AG04449 (cell line): ENCODE data around the gene CASD1.

Source experiments
- CTCF ChIA-PET: fragments of 350-600 bp; formaldehyde crosslinking; extraction: SDS; loops from one replicate; lab custom pipeline; 2021; ENCODE audit warnings: antibody characterized with exemption; lab: Yijun Ruan, JAX
- POLR2A ChIA-PET: fragments of 400-600, 350-600 bp; formaldehyde crosslinking; extraction: SDS; loops from one replicate; lab custom pipeline; 2020; ENCODE audit warnings: antibody characterized with exemption, inconsistent platforms; lab: Yijun Ruan, JAX
- DNase-seq: peaks from one replicate; pipeline ENCODE4 v3.0.0-alpha.2; 2010; ENCODE audit warnings: low read depth, low spot score
- H3K4me3 ChIP-seq: 2 replicates; pipeline ENCODE4 v1.5.1; 2011; ENCODE audit warnings: low read depth, mild to moderate bottlenecking, control low read depth, low read length
- TF ChIP-seq, protein P1 (sequence below): IDR thresholded peaks from one replicate; pipeline ENCODE4 v1.5.1; 2011; ENCODE audit warnings: mild to moderate bottlenecking, moderate library complexity, low read length, control low read depth, inconsistent platforms; ENCODE audit not compliant: insufficient read depth; ENCODE audit errors: missing control alignments

The CASD1 gene

DNA sequence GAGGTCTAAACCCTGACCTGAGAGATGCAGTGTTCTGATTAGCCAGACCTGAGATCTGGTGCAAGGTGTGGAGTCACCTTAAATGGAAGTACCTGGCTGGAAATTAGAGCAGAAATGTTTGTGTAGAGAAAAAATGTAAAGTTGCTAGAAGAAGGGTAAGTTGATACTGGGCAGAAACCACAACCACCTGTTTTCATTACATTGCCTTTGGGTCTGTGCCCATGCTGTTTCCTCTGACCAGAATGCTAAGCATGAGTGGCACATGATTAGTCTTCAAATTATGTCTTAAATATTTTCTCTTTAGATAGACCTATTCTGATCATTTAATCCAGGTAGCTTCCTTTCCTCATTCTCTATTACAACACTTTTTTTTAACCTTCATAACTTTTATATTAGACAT, 69.0 kb downstream of the CASD1 start:
- POLR2A ChIA-PET = no interaction called here
- CTCF ChIA-PET = no interaction called here
- TF ChIP-seq, protein P1, sequence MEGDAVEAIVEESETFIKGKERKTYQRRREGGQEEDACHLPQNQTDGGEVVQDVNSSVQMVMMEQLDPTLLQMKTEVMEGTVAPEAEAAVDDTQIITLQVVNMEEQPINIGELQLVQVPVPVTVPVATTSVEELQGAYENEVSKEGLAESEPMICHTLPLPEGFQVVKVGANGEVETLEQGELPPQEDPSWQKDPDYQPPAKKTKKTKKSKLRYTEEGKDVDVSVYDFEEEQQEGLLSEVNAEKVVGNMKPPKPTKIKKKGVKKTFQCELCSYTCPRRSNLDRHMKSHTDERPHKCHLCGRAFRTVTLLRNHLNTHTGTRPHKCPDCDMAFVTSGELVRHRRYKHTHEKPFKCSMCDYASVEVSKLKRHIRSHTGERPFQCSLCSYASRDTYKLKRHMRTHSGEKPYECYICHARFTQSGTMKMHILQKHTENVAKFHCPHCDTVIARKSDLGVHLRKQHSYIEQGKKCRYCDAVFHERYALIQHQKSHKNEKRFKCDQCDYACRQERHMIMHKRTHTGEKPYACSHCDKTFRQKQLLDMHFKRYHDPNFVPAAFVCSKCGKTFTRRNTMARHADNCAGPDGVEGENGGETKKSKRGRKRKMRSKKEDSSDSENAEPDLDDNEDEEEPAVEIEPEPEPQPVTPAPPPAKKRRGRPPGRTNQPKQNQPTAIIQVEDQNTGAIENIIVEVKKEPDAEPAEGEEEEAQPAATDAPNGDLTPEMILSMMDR = no peak
- no peak for DNase-seq
- H3K4me3 ChIP-seq = no peak overlapping the region

DNA sequence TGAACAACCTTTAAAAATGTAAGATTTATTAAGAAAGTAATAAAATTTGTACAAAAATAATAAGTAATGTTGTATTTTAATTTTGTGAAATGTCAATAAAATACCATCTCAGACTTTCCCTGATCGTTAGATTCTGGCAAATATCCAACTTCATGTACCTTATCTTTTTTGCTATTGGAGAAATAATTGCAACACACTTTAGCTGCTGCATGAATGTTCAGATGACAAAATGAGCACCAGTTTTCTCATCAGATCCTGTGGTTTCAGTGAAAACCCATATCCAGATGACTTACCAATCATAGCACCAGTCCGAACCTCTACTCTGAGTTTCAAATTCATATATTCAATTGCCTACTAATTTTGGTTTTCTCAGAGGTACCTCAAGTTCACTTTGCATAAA, 69.9 kb downstream of the CASD1 start:
- DNase-seq = no peak
- no peak overlapping the region for H3K4me3 ChIP-seq
- ChIA-PET POLR2A (no interaction called here), CTCF (no interaction called here)
- TF ChIP-seq, protein P1 = no peak

DNA sequence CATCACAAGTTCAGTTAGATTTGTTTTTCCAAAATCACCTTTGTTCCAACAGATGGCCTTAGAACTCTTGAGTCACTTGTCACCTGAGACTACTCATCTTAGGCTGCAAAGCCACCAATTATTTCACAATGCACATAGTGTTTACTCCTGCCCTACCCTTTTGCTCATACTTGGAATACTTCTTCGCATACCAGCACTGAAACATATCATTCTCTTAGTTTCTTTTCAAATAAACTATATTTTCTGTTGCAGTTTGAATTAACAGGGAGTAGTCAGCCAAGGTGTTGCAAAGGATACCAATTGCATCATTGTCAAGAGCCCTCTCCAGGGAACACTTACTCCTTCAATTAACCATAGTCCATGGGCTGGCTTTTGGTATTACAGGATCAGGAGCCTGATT, 71.0 kb downstream of the CASD1 start:
- no peak overlapping the region for H3K4me3 ChIP-seq
- no peak for DNase-seq
- TF ChIP-seq, protein P1 = no peak
- ChIA-PET POLR2A (no interaction called here), CTCF (no interaction called here)

DNA sequence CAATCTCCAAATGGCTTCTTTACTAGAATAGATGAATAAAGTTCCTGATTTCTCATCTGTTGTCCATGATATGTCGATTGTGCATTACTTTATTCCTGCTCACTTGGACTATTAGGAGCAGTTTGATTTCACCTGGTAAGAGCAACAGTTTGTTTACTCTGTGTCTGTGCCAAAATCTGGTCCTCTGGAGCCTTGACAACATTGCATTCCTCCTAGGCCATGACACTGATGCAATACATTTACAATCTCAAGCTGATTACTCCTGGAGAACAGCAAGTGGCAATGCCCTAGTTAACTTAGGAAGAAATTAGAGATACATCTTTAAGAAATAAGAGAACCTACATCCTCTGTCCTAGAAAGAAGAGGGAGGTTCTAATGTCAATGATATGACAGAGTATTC, 74.5 kb downstream of the CASD1 start:
- TF ChIP-seq, protein P1 = no peak
- no peak for DNase-seq
- ChIA-PET CTCF (no interaction called here), POLR2A (no interaction called here)
- H3K4me3 ChIP-seq = no peak overlapping the region

DNA sequence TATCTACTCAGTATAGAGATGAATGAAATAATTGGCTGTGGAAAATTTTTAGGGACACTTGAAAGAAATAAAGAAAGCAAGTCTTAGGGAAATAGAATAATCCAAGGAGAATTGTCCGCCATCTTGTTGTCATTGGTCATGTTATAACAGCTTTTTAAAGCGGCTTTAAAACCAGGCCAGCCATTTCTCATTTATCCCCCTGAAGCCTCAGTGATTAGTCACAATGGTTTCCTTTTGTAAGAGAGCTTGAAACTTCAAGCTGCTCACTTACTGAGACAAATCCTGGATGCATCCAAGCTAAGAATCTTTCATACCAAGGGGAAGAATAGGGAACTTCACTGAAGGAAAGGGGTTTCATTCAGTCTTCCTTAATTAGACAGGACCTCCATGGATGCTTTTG, 78.5 kb downstream of the CASD1 start:
- H3K4me3 ChIP-seq = no peak overlapping the region
- ChIA-PET CTCF (no interaction called here), POLR2A (no interaction called here)
- no peak for DNase-seq
- TF ChIP-seq, protein P1 = no peak

DNA sequence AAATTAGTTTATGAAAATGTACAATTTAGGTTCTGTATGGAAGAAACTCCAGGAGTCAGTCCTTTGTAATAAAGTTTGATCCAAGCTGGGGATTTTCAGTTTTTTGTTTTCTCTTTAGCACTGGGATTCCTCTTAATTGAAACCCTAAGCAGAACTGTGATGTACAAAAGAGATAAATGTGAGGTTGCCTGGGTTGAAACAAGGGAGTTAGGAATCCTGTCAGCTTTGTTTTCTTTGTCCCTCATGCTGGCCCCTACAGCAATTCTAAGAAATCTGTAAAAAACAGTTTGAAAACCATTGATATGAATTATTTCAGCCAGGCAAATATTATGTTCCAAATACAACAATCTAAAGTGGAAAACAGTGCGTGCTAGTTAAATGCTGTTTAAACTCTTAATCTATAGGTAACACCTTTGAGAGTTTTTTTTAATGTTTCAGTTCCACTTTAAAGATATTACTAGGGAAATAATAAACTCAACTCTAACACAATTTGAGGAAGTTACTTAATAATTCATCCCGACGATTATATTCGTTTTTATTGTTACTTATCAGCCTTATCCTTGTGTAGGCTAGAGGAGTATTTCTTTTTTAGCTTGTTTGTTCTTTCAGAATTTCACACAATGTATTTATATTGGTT, 81.0 kb downstream of the CASD1 start:
- TF ChIP-seq, protein P1 = no peak
- POLR2A ChIA-PET = no interaction called here
- CTCF ChIA-PET = no interaction called here
- H3K4me3 ChIP-seq = no peak overlapping the region
- DNase-seq = no peak
